CD4-positive, alpha-beta T cell treated with Interleukin-15 for 4 hours (primary cell): ENCODE results near the gene RIMS1.

Source experiments
- DNase-seq: peaks from one replicate; pipeline ENCODE4 v3.0.0-alpha.2; 2020; ENCODE audit warnings: low spot score

The RIMS1 gene

DNA sequence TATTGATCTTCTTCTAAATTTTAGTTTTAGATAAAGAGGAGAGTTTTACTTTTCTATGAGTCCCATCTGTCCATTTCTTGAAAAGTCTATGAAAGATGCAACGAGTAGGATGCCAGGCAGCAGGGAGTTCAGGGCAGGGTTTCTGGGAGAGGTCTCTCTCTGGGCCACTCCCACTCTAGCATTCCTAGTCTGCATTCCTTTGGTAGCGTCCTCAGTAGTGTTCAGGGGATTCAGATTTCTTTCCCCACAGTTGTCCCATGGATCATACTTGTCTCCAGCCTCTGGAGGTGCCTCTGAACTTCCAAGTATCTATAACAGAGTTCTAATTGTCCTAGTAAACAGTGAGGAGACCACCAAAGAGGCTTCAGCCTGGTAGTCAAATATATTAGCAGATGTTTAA is 225.3 kb downstream of the RIMS1 start:
- DNase-seq: no peak

DNA sequence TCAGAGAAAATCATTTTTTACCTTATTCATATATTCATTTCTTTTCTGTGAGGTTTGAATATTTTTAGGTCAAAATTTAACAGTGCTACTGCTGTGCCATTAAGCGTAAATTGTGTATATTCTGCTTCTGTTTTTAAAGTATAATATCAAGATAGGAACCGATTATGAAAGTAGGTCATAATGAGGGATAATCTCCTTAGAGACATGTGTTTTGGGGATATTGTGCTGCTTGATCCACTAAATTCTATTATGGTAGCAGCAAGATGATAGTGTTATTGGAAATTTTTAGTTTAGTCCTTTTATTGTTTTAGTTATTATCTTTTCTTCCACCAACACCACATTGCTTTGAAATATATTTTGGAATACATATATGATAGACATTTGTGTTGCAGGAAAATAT is 244.0 kb downstream of the RIMS1 start:
- no peak for DNase-seq

DNA sequence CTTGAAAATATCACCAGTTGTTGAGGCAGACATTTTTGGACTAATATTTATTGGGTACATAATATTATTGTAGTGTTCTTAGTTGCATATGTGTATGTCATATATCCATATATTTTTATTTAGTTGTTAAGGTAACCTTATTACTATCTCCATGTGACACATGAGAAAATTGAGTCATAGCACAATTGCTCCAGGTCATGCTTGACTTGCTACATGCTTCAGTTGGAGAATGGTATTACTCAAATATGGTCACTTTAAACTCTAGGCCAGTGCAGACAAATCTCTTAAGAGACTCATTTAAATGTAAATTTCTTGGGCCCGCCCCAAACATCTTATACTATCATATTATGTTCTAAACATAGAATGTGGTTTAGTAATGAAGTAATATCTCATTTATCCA is 246.1 kb downstream of the RIMS1 start:
- DNase-seq: no peak

DNA sequence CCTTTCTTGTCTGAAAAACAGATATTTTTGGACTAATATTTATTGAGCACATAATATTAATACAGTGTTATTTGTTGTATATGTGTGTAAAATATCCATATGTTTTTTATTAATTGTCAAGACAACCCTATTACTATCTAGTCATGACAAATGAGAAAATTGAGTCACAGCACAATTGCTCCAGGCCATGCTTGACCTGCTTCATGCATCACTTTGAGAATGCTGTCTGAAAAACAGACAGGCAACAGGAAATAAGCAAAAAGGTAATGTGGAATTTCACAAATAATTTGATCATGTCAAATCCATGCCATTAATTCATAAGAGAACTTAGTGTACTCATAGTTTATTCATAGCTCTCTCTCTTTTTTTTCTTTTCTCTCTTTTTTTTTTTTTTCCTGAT is 246.5 kb downstream of the RIMS1 start:
- DNase-seq: no peak

DNA sequence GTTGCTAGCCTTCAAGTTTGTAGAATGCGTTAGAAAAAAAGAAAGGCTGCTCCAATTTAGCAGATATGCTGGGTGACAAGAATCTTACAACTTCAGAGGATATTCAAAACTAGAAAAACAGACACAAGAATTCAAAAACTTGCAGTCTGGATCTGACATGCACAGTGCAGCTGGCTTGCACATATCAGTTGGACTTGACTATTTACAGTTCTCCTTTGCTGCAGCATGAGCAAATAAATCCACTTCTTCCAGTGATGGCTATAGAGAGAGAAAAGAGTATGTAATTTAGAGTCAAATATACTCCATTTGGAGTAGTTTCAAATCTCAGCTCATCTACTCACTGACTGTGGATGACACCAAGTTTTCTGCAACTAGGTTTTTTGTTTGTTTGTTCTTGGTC is 247.0 kb downstream of the RIMS1 start:
- DNase-seq: no peak

DNA sequence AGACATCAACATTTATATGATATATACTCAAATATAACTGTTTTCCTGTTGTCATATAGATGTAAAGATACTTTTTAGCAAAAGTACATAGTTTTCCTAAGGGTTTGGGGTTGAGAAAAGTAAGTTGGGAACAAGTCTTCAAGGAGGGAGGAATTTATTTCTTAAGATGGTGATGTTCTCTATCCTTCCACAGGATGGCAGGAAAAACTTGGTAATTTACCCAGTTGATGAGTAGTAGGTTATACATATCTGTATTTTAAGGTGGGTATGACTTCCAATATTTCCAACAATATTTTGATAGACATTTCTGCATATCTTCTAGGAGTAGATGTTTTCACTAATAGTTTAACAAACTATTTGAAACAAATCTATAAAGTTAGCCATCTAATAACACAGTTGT is 254.4 kb downstream of the RIMS1 start:
- no peak for DNase-seq

DNA sequence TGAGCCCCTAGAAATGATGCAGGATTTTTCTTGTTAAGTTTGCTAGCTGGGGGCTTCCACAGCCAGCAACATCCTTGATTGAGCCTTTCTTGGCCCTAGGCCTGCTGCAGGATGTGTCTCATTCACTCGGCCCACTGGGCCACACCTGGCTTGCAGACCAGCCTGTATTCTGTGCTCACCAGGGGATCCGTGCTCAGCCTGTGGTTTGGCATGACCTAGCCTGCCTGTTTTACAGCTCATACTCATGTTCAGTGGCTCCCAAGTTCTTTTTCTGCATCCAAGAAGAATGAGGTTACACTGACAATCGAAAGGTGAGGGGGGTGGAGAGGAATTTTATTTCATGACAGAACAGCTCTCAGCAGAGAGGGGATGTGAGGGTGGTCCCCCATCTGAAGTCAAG is 263.4 kb downstream of the RIMS1 start:
- DNase-seq: no peak

DNA sequence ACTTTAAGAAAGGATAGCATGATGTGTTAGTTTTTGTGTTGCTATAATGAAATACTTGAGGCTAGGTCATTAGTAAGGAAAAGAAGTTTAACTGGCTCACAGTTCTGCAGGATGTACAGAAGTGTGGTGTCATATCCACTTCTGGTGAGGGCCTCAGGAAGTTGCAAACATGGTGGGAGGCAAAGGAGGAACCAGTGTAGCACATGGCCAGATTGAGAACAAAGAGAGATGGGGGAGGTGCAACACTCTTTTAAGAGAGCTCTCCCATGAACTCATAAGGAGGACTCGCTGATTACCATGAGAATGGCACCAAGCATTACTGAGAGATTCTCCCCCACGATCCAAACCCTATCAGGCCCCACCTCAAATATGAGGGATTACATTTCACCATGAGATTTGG is 265.4 kb downstream of the RIMS1 start:
- no peak for DNase-seq

DNA sequence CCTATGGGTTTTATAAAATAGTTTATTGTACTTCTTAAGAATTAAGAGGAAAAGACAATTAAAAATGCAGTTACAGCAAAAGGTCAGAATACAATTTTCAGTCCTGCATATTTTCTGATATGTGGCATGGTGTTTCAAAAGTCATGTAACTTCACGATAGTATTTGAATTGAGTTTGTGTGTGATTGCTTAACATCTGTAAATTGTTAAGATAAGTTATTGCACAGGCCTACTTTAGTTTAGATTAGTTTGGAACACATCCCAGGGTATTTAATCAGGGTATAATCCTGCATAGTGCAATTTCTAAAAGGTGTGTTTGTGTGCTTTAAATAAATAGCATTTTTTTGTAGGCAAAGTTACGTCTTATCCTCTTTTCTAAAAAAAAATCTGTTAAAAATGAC is 289.6 kb downstream of the RIMS1 start:
- no peak for DNase-seq

DNA sequence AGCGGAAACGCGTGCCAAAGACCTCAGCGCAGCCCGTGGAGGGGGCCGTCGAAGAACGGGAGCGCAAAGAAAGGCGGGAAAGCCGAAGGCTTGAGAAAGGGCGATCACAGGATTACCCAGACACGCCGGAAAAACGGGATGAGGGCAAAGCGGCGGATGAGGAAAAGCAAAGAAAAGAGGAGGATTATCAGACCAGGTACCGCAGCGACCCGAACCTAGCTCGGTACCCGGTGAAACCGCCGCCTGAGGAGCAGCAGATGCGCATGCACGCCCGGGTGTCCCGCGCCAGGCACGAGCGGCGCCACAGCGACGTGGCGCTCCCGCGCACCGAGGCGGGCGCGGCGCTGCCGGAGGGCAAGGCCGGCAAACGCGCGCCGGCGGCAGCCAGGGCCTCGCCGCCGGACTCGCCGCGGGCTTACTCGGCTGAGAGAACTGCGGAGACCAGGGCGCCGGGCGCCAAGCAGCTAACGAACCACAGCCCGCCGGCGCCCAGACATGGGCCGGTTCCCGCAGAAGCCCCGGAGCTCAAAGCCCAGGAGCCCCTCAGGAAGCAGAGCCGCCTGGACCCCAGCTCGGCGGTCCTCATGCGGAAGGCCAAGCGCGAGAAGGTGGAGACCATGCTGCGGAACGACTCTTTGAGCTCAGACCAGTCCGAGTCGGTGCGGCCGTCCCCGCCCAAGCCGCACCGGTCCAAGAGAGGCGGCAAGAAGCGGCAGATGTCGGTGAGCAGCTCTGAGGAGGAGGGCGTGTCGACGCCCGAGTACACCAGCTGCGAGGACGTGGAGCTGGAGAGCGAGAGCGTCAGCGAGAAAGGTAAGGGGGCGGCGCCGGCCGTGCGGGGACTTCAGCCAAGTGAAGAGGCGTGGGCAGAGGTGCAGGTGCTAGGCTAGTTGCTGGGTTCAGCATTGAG is 296.2 kb downstream of the RIMS1 start:
- no peak for DNase-seq

DNA sequence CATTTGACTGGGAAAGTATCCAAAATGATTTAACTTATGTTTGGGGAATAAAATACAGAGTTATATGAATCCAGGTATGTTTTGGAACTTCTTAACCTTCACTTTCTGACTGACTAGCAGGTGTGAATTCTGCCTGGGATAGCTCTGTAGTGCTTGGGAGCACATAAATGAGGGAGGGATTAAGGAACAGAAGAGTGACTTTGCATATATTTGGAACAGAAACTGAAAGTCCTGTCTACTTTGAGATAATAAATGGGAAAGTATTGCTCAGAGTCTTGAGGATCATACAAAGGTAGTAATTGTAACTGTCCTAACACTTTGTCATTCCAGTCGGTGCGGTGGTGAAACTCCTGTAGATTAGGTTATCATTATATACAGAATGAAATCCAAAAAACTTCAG is 317.6 kb downstream of the RIMS1 start:
- DNase-seq: no peak

DNA sequence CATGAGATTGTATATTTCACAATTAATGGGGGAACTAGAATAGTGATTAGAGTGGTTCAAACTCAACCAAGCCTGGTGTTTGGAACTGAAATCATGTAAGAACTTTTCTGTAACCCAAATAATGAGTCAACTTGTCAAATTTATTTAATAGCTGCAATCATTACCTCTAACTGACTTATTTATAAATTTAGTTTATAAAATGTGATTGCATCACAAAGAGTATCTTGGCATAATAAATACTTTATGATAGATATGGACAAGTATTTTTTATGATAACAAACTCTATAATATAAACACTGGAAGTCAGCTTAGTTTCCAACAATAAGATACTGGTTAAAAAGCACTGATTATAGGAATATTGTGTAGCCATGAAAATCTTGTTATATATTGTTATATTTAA is 319.1 kb downstream of the RIMS1 start:
- no peak for DNase-seq

DNA sequence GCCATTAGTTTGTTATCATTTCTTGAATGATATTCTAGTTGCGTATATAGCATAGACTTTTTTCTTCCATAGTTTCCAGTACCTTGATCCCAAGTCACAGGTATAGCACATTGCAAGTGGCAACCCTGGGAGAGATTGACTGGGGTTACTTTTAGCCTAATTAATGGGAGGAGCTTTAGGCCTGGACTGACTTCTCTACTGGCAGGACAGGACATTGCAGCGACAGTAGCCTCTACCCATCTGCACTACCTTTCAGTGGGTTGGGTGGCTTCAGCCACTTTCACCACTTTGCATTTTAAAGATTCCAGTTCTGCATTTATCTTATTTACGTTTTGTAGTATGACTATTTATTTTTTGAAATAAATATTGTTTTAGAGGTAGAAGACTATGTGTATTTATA is 320.3 kb downstream of the RIMS1 start:
- no peak for DNase-seq

DNA sequence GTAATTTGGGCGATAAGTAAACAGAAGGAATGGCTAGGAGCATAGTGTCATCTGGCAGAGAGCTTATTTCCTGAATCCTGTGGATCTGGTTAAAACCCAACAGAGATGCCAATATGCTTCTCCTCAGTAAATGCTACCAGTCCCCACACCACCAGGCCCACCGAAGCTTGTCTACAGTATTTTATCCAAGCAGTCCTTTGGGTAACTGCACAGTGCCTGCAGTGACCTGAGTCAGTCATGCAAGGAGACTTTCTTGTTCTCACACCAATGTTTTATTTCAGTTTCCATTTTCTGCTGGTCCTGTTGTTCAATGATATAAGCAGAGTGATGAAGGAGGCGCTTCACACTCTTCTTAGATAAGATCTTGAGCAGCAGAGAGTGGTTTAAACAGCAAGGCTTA is 326.3 kb downstream of the RIMS1 start:
- no peak for DNase-seq

DNA sequence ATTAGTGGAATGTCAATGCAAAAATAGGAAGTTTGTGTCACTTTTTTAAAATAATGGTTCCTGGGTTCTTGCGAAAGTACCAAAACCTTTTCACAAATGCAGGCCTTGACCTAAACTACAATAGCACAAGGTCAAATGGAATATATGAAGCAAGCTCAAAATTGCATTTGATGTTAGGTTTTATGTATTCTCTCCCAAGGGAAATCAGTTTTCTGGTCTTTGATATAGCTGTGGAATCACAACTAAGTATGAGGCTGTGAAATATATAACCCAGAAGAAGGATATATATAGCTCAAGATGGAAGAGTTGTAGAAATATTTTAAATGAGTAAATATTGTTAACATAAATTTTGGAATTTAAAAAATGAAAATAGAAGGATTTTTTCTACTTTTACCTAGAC is 327.3 kb downstream of the RIMS1 start:
- no peak for DNase-seq

DNA sequence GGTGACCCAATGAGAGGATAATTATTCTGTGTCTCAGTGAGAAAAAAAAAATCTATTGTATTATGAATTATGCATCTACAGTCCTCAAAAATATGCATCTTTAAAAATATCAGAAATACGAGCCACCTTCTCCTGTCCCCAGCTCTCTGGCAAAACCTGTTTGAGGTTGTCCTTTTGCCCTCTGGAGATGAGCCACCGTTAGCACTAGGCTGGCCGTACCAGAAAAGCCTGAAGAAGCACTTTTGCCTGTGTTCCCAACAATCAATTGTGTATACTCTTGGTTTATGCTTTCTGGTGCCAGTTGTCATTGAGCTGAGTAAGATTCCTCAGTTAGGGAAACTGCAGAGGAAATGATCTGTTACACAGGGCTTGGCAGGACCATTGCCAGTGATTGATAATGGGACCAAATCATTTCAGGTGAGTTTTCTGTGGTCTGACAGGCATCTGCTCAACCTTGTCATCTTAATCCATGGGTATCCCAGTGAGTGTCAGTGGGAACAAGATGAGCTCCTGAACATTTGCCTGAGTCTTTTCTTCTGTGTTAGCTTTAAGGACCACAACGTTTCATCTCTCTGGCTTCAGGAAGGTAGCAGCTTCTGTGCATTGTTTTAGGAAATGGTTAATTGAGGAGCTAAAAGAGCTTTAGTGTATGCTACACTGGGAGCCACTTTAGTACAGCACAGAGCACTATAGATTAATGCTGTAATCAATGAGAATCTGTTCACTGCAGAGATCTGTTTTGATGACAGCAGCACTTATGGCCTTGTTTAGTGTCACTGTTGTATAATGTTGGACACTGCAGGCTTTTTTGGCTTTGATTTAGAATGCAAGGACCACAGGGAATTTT is 330.1 kb downstream of the RIMS1 start:
- DNase-seq: no peak

DNA sequence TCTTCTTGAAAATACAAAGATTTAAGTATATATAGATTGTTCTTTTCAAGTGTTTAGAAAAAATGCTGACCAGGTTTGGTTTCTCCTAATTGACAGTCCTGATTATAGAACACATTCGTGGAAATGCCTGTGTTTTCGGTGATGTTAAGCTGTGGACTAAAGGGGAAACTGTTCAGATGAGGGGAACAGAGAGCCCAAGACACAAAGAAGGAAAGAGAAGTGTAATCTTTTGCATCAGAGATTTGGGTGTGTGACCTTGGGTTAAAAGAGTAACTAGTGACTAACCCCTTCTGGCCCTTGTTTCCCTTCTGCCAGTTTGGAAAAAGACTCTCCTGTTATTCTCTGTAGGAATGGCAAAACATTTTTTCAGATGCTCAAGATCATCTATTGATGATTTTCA is 331.3 kb downstream of the RIMS1 start:
- no peak for DNase-seq

DNA sequence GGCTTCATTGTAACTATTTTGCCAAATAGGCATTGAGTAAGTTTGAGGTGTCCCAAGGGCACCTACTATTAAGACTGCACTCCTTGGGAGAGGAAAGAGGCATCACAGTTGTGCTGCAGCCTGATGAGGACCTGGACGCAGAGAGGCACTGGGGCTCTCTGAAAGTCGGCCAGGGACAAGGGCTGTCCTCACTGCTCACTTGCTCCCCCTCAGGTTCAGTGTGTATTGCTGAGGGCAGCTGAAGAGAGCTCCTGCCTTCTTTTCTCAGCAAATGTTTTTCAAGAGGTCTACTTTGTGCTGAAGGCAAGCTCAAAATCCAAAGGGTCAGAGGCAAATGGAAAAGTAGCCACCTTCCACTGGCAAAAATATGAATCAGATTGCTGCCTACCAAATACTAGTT is 331.8 kb downstream of the RIMS1 start:
- no peak for DNase-seq

DNA sequence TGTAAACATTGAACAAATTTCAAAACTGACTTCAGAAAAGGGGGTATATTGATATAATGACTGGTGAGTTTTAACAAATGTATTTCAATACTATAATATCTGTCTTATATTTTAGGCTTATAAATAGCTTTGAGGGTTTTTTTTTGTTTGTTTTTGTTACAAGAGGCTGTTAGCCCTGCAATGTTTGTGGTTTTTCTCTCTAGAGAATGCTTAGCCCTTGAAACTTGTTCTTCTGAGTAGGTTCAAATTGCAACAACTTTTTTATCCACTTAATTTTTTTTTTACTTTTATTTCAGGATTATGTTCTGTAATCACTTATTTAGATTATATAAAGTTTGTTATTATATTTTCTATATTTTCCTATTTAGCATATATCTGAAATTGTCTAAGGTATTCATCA is 333.2 kb downstream of the RIMS1 start:
- DNase-seq: no peak

DNA sequence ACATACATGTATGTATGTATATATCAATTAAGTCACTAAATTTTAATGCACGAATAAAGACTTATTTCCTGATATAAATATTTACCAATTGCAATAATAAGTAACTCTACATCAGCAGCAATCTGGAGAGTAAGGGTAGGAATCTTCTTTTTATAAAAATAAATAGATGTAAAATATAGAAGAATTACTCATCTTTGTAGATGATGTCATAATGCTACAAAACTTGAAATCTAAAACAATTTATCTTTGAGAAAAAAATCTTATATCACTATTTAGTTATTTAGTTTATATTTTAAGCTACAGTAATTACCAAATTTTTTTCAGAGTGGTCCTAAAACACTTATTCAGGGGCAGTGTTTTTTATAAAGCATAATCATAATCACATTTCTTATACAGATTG is 351.7 kb downstream of the RIMS1 start:
- no peak for DNase-seq

DNA sequence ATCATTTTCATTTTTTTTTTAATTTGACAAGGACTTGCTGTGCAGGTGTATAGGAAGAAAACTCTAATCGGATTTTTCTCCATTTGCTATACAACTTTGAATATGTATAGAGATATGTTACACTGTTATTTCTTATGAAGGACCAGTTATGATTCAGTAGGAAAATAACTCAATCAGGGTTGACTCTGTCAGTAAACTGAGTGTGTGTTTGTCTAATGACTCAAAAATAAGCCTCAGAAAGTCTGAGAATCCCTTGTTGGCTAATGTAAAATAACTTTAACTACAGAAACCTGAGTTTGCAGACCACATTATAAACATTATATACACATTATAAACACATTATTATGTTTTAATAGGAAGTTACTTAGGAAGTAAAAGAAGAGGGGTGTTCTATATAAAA is 352.6 kb downstream of the RIMS1 start:
- no peak for DNase-seq

DNA sequence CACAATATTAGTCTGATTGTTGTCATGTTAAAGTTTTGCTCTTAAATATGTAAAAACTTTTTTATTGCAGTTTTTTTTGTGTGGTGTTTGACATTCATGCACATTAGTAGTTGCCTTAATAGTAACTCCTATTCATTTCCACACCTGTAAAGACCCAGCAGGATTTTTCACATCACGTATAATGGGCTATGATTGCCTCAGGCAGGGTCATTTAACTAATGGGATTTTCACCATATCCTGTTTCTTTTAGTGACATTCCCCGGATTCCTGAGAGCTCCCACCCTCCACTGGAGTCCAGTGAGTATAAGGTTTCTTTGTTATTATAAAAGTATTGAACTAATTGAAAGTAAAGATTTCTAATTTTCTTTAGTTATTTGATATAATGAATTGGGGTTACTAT is 359.2 kb downstream of the RIMS1 start:
- no peak for DNase-seq

DNA sequence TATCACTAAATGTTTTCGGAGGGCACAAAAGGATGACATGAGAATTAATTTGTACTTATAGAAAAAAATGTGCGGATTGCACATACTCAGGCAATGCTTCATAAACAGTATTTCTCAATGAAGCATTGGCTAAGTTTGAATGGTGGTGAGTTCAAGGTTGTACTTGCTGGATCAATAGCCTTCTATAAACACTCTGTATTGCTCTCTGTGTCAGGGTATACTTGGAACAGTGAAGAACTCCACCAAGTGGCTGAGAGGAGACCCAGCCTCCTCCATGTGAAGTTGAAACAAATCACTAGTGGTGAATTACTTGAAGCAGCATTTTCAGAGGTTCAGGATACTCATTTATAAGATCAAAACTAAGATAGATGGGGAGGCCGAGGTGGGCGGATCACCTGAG is 360.6 kb downstream of the RIMS1 start:
- DNase-seq: no peak
